Nephron (organoid): Measurements from ENCODE around the gene UFSP1.

Experiments used
- H3K27ac Mint-ChIP-seq, 3 experiments: 2 replicates each; pipeline ENCODE4 v1.8.0; 2020; ENCODE audit warnings: mixed read lengths in 3 of 3, mild to moderate bottlenecking in 2 of 3, moderate library complexity in 1 of 3
- H3K27me3 Mint-ChIP-seq: 2 replicates; pipeline ENCODE4 v1.8.0; 2021; ENCODE audit warnings: low read depth, mild to moderate bottlenecking, moderate library complexity, mixed read lengths
- H3K36me3 Mint-ChIP-seq: 2 replicates; pipeline ENCODE4 v1.8.0; 2020; ENCODE audit warnings: low read depth, mixed read lengths
- H3K4me1 Mint-ChIP-seq: 2 replicates; pipeline ENCODE4 v1.8.0; 2020; ENCODE audit warnings: mixed read lengths
- H3K4me3 Mint-ChIP-seq, 3 experiments: 2 replicates each; pipeline ENCODE4 v1.8.0; 2020; ENCODE audit warnings: mild to moderate bottlenecking in 3 of 3, mixed read lengths in 3 of 3, moderate library complexity in 2 of 3
- H3K9me3 Mint-ChIP-seq: 2 replicates; pipeline ENCODE4 v1.8.0; 2020; ENCODE audit warnings: mixed read lengths
- TF ChIP-seq, protein P1 (sequence below), 3 experiments: fragments of 200-600 bp; sonication (generic); IDR thresholded peaks; one replicate each; pipeline ENCODE4 v1.5.0; 2021; ENCODE audit warnings: antibody characterized with exemption in 3 of 3; ENCODE audit not compliant: unreplicated experiment in 3 of 3

The UFSP1 gene

DNA sequence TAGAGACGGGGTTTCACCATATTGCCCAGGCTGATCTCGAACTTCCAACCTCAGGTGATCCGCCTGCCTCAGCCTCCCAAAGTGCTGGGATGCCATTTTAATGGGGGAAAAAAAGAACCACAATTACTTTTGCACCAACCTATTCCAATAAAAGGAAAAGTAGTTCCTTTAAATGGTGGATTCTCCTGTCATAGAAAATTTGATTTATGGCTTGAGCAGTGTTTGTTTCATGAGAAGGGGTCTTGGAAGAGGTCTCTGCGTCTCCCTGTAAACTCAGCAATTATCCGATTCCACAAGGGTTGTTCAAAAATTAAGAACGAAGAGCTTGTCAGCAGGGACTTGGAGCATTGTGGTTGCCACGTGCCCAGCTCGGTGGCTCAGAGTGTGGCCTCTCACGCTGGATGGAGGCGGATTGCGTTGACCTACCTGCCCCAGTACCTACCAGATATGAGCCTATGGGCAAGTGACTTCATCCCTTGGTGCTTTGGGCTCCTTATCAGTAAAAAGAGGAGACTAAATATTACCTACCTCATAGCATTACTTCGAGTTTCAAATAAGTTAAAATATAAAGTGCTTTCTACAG is 25.2 kb downstream of the UFSP1 start:
- H3K4me1 Mint-ChIP-seq, result peaks cover 22% of the 10 kb centered on the region
- H3K36me3 Mint-ChIP-seq, result peaks cover 19% of the 10 kb centered on the region
- peak overlapping the region in 1 of 3 experiments; percentile 18 for H3K4me3 Mint-ChIP-seq
- H3K27ac Mint-ChIP-seq, result peak overlapping the region in 2 of 3 experiments; percentile 24 to 36
- H3K27me3 Mint-ChIP-seq, result peaks cover 19% of the 10 kb centered on the region
- H3K9me3 Mint-ChIP-seq, result no peaks in the 10 kb centered on the region
- TF ChIP-seq, protein P1, sequence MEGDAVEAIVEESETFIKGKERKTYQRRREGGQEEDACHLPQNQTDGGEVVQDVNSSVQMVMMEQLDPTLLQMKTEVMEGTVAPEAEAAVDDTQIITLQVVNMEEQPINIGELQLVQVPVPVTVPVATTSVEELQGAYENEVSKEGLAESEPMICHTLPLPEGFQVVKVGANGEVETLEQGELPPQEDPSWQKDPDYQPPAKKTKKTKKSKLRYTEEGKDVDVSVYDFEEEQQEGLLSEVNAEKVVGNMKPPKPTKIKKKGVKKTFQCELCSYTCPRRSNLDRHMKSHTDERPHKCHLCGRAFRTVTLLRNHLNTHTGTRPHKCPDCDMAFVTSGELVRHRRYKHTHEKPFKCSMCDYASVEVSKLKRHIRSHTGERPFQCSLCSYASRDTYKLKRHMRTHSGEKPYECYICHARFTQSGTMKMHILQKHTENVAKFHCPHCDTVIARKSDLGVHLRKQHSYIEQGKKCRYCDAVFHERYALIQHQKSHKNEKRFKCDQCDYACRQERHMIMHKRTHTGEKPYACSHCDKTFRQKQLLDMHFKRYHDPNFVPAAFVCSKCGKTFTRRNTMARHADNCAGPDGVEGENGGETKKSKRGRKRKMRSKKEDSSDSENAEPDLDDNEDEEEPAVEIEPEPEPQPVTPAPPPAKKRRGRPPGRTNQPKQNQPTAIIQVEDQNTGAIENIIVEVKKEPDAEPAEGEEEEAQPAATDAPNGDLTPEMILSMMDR (IDR thresholded peaks at IDR 0.05; ENCODE audit: unreplicated experiment in 3 of 3), result no peak

GRCh38 chr7:100863406-100863950 is 26.0 kb downstream of the UFSP1 start:
- Mint-ChIP-seq H3K27ac (peak overlapping the region; percentile 17 to 75 (median 63)), H3K4me3 (peak overlapping the region; percentile 16 to 69 (median 19)), H3K27me3 (peaks cover 23% of the 10 kb centered on the region), H3K4me1 (peaks cover 22% of the 10 kb centered on the region), H3K9me3 (no peaks in the 10 kb centered on the region), H3K36me3 (peaks cover 19% of the 10 kb centered on the region)
- TF ChIP-seq, protein P1 (IDR thresholded peaks at IDR 0.05; ENCODE audit: unreplicated experiment in 3 of 3), result no peak

DNA sequence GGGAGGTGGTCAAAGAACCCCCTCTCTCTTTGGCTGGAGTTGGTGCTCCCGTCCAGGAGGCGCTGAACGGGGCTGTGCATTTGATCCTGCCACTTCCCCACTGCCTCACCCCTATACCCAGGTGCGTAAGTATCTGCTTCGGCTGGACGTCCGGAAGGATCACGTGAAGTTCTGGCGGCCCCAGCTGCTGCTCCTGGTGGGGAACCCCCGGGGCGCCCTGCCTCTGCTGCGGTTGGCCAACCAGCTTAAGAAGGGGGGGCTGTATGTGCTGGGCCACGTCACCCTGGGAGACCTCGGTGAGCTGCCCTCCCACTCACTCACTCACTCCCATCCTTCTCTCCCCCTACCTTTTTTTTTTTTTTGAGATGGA is 27.9 kb downstream of the UFSP1 start:
- peaks cover 21% of the 10 kb centered on the region for H3K27me3 Mint-ChIP-seq
- H3K36me3 Mint-ChIP-seq, result peaks cover 20% of the 10 kb centered on the region
- H3K9me3 Mint-ChIP-seq, result no peaks in the 10 kb centered on the region
- TF ChIP-seq, protein P1 (IDR thresholded peaks at IDR 0.05; ENCODE audit: unreplicated experiment in 3 of 3), result no peak
- H3K27ac Mint-ChIP-seq, result no peak overlapping the region
- peaks cover 10% of the 10 kb centered on the region for H3K4me1 Mint-ChIP-seq
- H3K4me3 Mint-ChIP-seq, result no peak overlapping the region

GRCh38 chr7:100860702-100861615 is 28.6 kb downstream of the UFSP1 start:
- H3K4me3 Mint-ChIP-seq, result no peak overlapping the region
- H3K4me1 Mint-ChIP-seq, result peaks cover 10% of the 10 kb centered on the region
- no peak overlapping the region for H3K27ac Mint-ChIP-seq
- peaks cover 21% of the 10 kb centered on the region for H3K27me3 Mint-ChIP-seq
- H3K36me3 Mint-ChIP-seq, result peaks cover 20% of the 10 kb centered on the region
- H3K9me3 Mint-ChIP-seq, result no peaks in the 10 kb centered on the region
- TF ChIP-seq, protein P1 (IDR thresholded peaks at IDR 0.05; ENCODE audit: unreplicated experiment in 3 of 3), result no peak

GRCh38 chr7:100859856-100860255 is 29.7 kb downstream of the UFSP1 start:
- Mint-ChIP-seq H3K4me3 (no peak overlapping the region), H3K9me3 (no peaks in the 10 kb centered on the region), H3K4me1 (peaks cover 10% of the 10 kb centered on the region)

More at GRCh38 chr7:100859856-100860255, 29.7 kb downstream of the UFSP1 start:
- peak overlapping the region in 1 of 3 experiments; percentile 58 for H3K27ac Mint-ChIP-seq
- H3K27me3 Mint-ChIP-seq, result peaks cover 26% of the 10 kb centered on the region
- H3K36me3 Mint-ChIP-seq, result peaks cover 20% of the 10 kb centered on the region
- TF ChIP-seq, protein P1 (IDR thresholded peaks at IDR 0.05; ENCODE audit: unreplicated experiment in 3 of 3), result no peak
